PC-3 (cell line): Measurements from ENCODE around the gene PRSS3. TPM values are rescaled to one million over a fixed set of nuclear protein-coding genes. Genes with fewer than 3 reads are reported as not detected.

Experiments used
- ATAC-seq: fragments of 200-7000 bp; cut with Tn5 transposase; 2 replicates; pipeline ENCODE4 v1.9.1; 2020; ENCODE audit warnings: mild to moderate bottlenecking, moderate library complexity
- BruUV-seq: library from RNA; stranded (reverse); fragments of 400-500 nt; replicated peaks from 2 replicates; lab custom pipeline; 2021; lab: Mats Ljungman, UMichigan
- CTCF ChIA-PET: fragments of 300-600 bp; sonication (Branson Sonifier 250); formaldehyde crosslinking; loops from one replicate; lab custom pipeline; 2022; ENCODE audit warnings: antibody characterized with exemption; lab: Charles Lee
- POLR2A ChIA-PET: fragments of 300-600 bp; sonication (Branson Sonifier 250); formaldehyde crosslinking; loops from one replicate; lab custom pipeline; 2022; ENCODE audit warnings: antibody characterized with exemption; ENCODE audit not compliant: unreplicated experiment; lab: Charles Lee
- DNase-seq: peaks from one replicate; pipeline ENCODE4 v3.0.0-alpha.2; 2015
- H2AFZ ChIP-seq: fragments of 300-600 bp; sonication (generic); 2 replicates; pipeline ENCODE4 v1.6.0; 2016; ENCODE audit warnings: antibody characterized with exemption, low read length
- H3F3A ChIP-seq: fragments of 300-600 bp; sonication (generic); one replicate; pipeline ENCODE4 v1.6.0; 2017; ENCODE audit warnings: antibody characterized with exemption, low read length, control low read depth, mild to moderate bottlenecking; ENCODE audit not compliant: unreplicated experiment
- H3K27ac ChIP-seq: fragments of 300-600 bp; sonication (generic); 2 replicates; pipeline ENCODE4 v1.5.1; 2016; ENCODE audit warnings: mild to moderate bottlenecking, low read length
- H3K27me3 ChIP-seq: fragments of 300-600 bp; sonication (generic); 2 replicates; pipeline ENCODE4 v1.6.1; 2016; ENCODE audit warnings: low read length, mixed read lengths
- H3K36me3 ChIP-seq: fragments of 300-600 bp; sonication (generic); 2 replicates; pipeline ENCODE4 v1.6.1; 2016; ENCODE audit warnings: low read depth, mixed run types, low read length, mixed read lengths
- H3K4me1 ChIP-seq: fragments of 300-600 bp; sonication (generic); 2 replicates; pipeline ENCODE4 v1.5.1; 2016; ENCODE audit warnings: low read length; ENCODE audit not compliant: insufficient read depth
- H3K4me2 ChIP-seq: fragments of 300-600 bp; sonication (generic); 2 replicates; pipeline ENCODE4 v1.6.0; 2016; ENCODE audit warnings: low read length
- H3K4me3 ChIP-seq: fragments of 300-600 bp; sonication (generic); 2 replicates; pipeline ENCODE4 v1.5.1; 2016; ENCODE audit warnings: mild to moderate bottlenecking, low read length, mixed read lengths
- H3K79me2 ChIP-seq: fragments of 300-600 bp; sonication (generic); 2 replicates; pipeline ENCODE4 v1.6.1; 2017; ENCODE audit warnings: low read length, mixed read lengths
- H3K9ac ChIP-seq: fragments of 300-600 bp; sonication (generic); 2 replicates; pipeline ENCODE4 v1.6.0; 2016; ENCODE audit warnings: mild to moderate bottlenecking, low read length
- H3K9me2 ChIP-seq: fragments of 300-600 bp; sonication (generic); replicated peaks from 2 replicates; pipeline ENCODE4 v1.6.1; 2016; ENCODE audit warnings: mixed run types, low read length, mixed read lengths
- H3K9me3 ChIP-seq: fragments of 300-600 bp; sonication (generic); 2 replicates; pipeline ENCODE4 v1.6.1; 2016; ENCODE audit warnings: low read length, mixed read lengths
- H4K20me1 ChIP-seq: fragments of 300-600 bp; sonication (generic); 2 replicates; pipeline ENCODE4 v1.6.1; 2016; ENCODE audit warnings: low read length, mixed read lengths
- EZH2 ChIP-seq: fragments of 300-600 bp; sonication (generic); IDR thresholded peaks from one replicate; pipeline ENCODE4 v1.6.1; 2017; ENCODE audit warnings: antibody characterized with exemption, mild to moderate bottlenecking, low read length; ENCODE audit not compliant: unreplicated experiment
- EZH2phosphoT487 ChIP-seq: fragments of 300-600 bp; sonication (generic); IDR thresholded peaks from 2 replicates; pipeline ENCODE4 v1.6.1; 2018; ENCODE audit warnings: mild to moderate bottlenecking, antibody characterized with exemption, low read length, borderline replicate concordance
- intact Hi-C: fragments of 100-400 bp; cut with micrococcal nuclease; formaldehyde crosslinking; loops from 2 replicates; pipeline ENCODE4 v1.9.0; 2023
- total RNA-seq: library from RNA; depleted of rRNA; stranded (reverse); fragments of >200 nt; gene quantifications from 2 replicates; pipeline ENCODE4 v1.2.3, GENCODE V29; 2014
- TF ChIP-seq, protein P1 (sequence below): fragments of 300-600 bp; sonication (generic); conservative IDR thresholded peaks from 2 replicates; pipeline ENCODE4 v1.5.1; 2017; ENCODE audit warnings: antibody characterized with exemption, low read depth, mild to moderate bottlenecking, low read length

Gene PRSS3
- total RNA-seq, 1 experiment from 2014 or later = 225 TPM

GRCh38 chr9:33817327-33818166 lies 22.2 kb downstream of the PRSS3 start:
- Histone ChIP-seq H4K20me1 (peaks cover 28% of the 10 kb centered on the region), H3K4me3 (peak overlapping the region; percentile 79), H3K27me3 (no peaks in the 10 kb centered on the region), H3K4me1 (peaks cover 37% of the 10 kb centered on the region), H3F3A (no peaks in the 10 kb centered on the region), H3K36me3 (no peaks in the 10 kb centered on the region), H3K4me2 (peak overlapping the region; percentile 94), H3K9ac (peak overlapping the region; percentile 94), H3K79me2 (peaks cover 63% of the 10 kb centered on the region), H3K9me2 (no peaks in the 10 kb centered on the region), H3K9me3 (no peaks in the 10 kb centered on the region), H2AFZ (peak overlapping the region; percentile 68), H3K27ac (peak overlapping the region; percentile 96)
- intact Hi-C loops = loop anchor here (5.0 kb wide), 1 partner anchor 80 kb away; no protein-coding TSS in a partner anchor
- TF ChIP-seq, protein P1, sequence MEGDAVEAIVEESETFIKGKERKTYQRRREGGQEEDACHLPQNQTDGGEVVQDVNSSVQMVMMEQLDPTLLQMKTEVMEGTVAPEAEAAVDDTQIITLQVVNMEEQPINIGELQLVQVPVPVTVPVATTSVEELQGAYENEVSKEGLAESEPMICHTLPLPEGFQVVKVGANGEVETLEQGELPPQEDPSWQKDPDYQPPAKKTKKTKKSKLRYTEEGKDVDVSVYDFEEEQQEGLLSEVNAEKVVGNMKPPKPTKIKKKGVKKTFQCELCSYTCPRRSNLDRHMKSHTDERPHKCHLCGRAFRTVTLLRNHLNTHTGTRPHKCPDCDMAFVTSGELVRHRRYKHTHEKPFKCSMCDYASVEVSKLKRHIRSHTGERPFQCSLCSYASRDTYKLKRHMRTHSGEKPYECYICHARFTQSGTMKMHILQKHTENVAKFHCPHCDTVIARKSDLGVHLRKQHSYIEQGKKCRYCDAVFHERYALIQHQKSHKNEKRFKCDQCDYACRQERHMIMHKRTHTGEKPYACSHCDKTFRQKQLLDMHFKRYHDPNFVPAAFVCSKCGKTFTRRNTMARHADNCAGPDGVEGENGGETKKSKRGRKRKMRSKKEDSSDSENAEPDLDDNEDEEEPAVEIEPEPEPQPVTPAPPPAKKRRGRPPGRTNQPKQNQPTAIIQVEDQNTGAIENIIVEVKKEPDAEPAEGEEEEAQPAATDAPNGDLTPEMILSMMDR = no peak
- TF ChIP-seq EZH2 (no peak), EZH2phosphoT487 (no peak)
- CTCF ChIA-PET = no interaction called here
- ATAC-seq = peak; percentile 23
- peak; percentile 44 for DNase-seq
- BruUV-seq = no TSS peak
- POLR2A ChIA-PET = interaction anchor here (0.6 to 0.7 kb wide), 2 partner anchors 17 to 30 kb away, joined by 10 to 13 read pairs; no protein-coding TSS in a partner anchor

- Histone ChIP-seq H3K36me3 (no peaks in the 10 kb centered on the region), H3K27me3 (no peaks in the 10 kb centered on the region), H2AFZ (no peak overlapping the region), H3K79me2 (peaks cover 70% of the 10 kb centered on the region), H3K4me2 (peak overlapping the region; percentile 94), H3K4me3 (peak overlapping the region; percentile 79), H3K9me3 (no peaks in the 10 kb centered on the region), H3K27ac (peak overlapping the region; percentile 96), H3K9me2 (no peaks in the 10 kb centered on the region), H3F3A (no peaks in the 10 kb centered on the region), H4K20me1 (peaks cover 28% of the 10 kb centered on the region), H3K4me1 (peaks cover 37% of the 10 kb centered on the region), H3K9ac (peak overlapping the region; percentile 94)
- ChIA-PET CTCF (no interaction called here), POLR2A (interaction anchor here (0.6 to 0.7 kb wide), 2 partner anchors 18 to 29 kb away, joined by 10 to 13 read pairs; no protein-coding TSS in a partner anchor)
- ATAC-seq = no peak
- peak; percentile 14 for DNase-seq
- intact Hi-C loops = loop anchor here (5.0 kb wide), 1 partner anchor 81 kb away; no protein-coding TSS in a partner anchor
- TF ChIP-seq EZH2phosphoT487 = no peak
- TF ChIP-seq EZH2 = no peak
- TSS peak; percentile 57 for BruUV-seq
Measured at GRCh38 chr9:33818167-33818846, 22.9 kb downstream of the PRSS3 start.

DNA sequence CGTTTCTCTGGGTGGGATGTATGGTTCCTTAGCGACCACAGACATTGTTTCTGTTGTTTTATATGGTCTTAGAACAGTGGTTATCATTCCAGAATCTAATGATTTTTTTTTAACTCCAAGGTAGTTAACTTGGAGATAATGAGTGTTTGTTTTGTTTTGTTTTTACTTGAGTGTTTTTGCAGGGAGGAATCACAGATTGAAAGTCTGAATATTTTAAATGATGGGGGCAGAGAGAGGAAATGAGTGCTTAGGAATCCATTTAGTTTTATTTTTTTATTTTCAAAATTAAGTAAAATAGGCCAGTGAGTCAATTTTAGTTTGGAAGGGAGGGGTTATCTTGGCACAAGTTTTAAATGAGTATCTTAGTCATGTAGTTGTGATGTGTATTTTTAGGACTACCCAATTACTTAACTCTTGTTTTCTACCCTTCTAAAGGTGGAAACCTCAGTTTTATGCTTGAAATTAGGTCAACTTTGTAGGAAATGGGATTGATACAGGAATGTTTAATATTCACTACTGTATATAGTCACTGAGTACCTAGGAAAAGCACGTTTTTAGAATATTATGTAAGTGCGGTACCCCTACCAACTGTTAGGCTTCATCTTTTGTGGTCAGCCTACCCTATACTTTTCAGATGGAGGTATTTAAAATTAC lies 23.6 kb downstream of the PRSS3 start:
- Histone ChIP-seq H3K4me1 (peaks cover 35% of the 10 kb centered on the region), H3F3A (no peaks in the 10 kb centered on the region), H3K4me2 (peak overlapping the region; percentile 94), H3K36me3 (no peaks in the 10 kb centered on the region), H3K9me2 (no peaks in the 10 kb centered on the region), H3K79me2 (peaks cover 77% of the 10 kb centered on the region), H2AFZ (no peak overlapping the region), H3K9me3 (no peaks in the 10 kb centered on the region), H3K27ac (peak overlapping the region; percentile 66), H4K20me1 (peaks cover 28% of the 10 kb centered on the region), H3K4me3 (peak overlapping the region; percentile 79), H3K27me3 (no peaks in the 10 kb centered on the region), H3K9ac (peak overlapping the region; percentile 94)
- no TSS peak for BruUV-seq
- POLR2A ChIA-PET = no interaction called here
- CTCF ChIA-PET = no interaction called here
- TF ChIP-seq EZH2phosphoT487 (no peak), EZH2 (no peak)
- TF ChIP-seq, protein P1 = no peak
- intact Hi-C loops = loop anchor here (5.0 kb wide), 1 partner anchor 82 kb away; no protein-coding TSS in a partner anchor
- DNase-seq = peak; percentile 34
- no peak for ATAC-seq
